GM12878 (cell line): ENCODE results near the gene ST6GALNAC3. TPM values are rescaled to one million over a fixed set of nuclear protein-coding genes. Genes with fewer than 3 reads are reported as not detected.
"Not testable (repeated sequence)": the region's sequence is repeated elsewhere in the genome, so short reads cannot be mapped to it uniquely, and the experiment has no call there.

Experiments used
- ATAC-seq: fragments of 200-7000 bp; cut with Tn5 transposase; 3 replicates; pipeline ENCODE4 v1.9.1; 2020; ENCODE audit warnings: mild to moderate bottlenecking, moderate library complexity
- BruUV-seq: library from RNA; stranded (reverse); fragments of 400-500 nt; replicated peaks from 2 replicates; lab custom pipeline; 2021; lab: Mats Ljungman, UMichigan
- CTCF ChIA-PET: fragments of 300-600 bp; sonication (Branson Sonifier 250); formaldehyde crosslinking; extraction: SDS; loops from one replicate; lab custom pipeline; 2021; ENCODE audit warnings: inconsistent platforms; lab: Yijun Ruan, JAX
- POLR2A ChIA-PET: fragments of 350-600 bp; formaldehyde crosslinking; extraction: SDS; loops from one replicate; lab custom pipeline; 2021; ENCODE audit warnings: inconsistent platforms; lab: Charles Lee
- RAD21 ChIA-PET: fragments of 300-600 bp; sonication (Branson Sonifier 250); formaldehyde crosslinking; loops from one replicate; lab custom pipeline; 2023; ENCODE audit warnings: antibody characterized with exemption; ENCODE audit not compliant: unreplicated experiment; lab: Charles Lee
- SMC1A ChIA-PET: fragments of 300-600 bp; sonication (Branson Sonifier 250); formaldehyde crosslinking; loops from one replicate; lab custom pipeline; 2023; ENCODE audit not compliant: unreplicated experiment, uncharacterized antibody; lab: Charles Lee
- DNase-seq: peaks from one replicate; pipeline ENCODE4 v3.0.0-alpha.2; 2011; ENCODE audit warnings: low read depth, low spot score
- FAIRE-seq: peaks from 3 replicates; lab custom pipeline; 2011; peaks lifted over from hg19 to GRCh38; lab: Jason Lieb, UNC
- H2AFZ ChIP-seq: 2 replicates; pipeline ENCODE4 v1.6.0; 2011; ENCODE audit warnings: low read depth, low read length, control low read depth; ENCODE audit not compliant: control insufficient read depth
- H3K27ac ChIP-seq: 2 replicates; pipeline ENCODE4 v1.5.1; 2011; ENCODE audit warnings: control low read depth; ENCODE audit not compliant: control insufficient read depth, insufficient read depth
- H3K27me3 ChIP-seq, 2 experiments: replicated peaks in 1 of 2; 2 replicates each; pipeline versions ENCODE4 v1.6.0 to v1.6.1; 2011; ENCODE audit warnings: low read length in 1 of 2; ENCODE audit not compliant: control insufficient read depth in 2 of 2, insufficient read depth in 2 of 2
- H3K36me3 ChIP-seq, 2 experiments: 2 replicates each; pipeline ENCODE4 v1.5.1; 2011; ENCODE audit warnings: low read length in 1 of 2; ENCODE audit not compliant: control insufficient read depth in 2 of 2, insufficient read depth in 2 of 2
- H3K4me1 ChIP-seq: 2 replicates; pipeline ENCODE4 v1.6.1; 2011; ENCODE audit warnings: mild to moderate bottlenecking, low read length, moderate library complexity, mixed read lengths; ENCODE audit not compliant: control insufficient read depth, insufficient read depth
- H3K4me2 ChIP-seq: 2 replicates; pipeline ENCODE4 v1.6.0; 2011; ENCODE audit warnings: control low read depth; ENCODE audit not compliant: control insufficient read depth, insufficient read depth
- H3K4me3 ChIP-seq: fragments of 200-600 bp; sonication (generic); 2 replicates; pipeline ENCODE4 v1.5.1; 2016
- H3K79me2 ChIP-seq: 2 replicates; pipeline ENCODE4 v1.6.0; 2011; ENCODE audit warnings: low read length; ENCODE audit not compliant: control insufficient read depth, insufficient read depth
- H3K9ac ChIP-seq: 2 replicates; pipeline ENCODE4 v1.8.0; 2011; ENCODE audit warnings: low read length, control low read depth, mixed read lengths; ENCODE audit not compliant: control insufficient read depth, insufficient read depth
- H3K9me3 ChIP-seq: replicated peaks from 3 replicates; pipeline ENCODE4 v1.5.1; 2011; ENCODE audit warnings: mild to moderate bottlenecking, low read length; ENCODE audit not compliant: control insufficient read depth, insufficient read depth
- H4K20me1 ChIP-seq: 2 replicates; pipeline ENCODE4 v1.6.0; 2011; ENCODE audit not compliant: control insufficient read depth, insufficient read depth
- GABPA ChIP-seq: IDR thresholded peaks from 2 replicates; pipeline ENCODE4 v1.6.1; 2014; ENCODE audit warnings: antibody characterized with exemption, low read depth, mild to moderate bottlenecking, inconsistent platforms
- RFX5 ChIP-seq: IDR thresholded peaks from 2 replicates; pipeline ENCODE4 v1.6.1; 2011; ENCODE audit warnings: low read depth, low read length, improper control_type of control experiment
- SREBF2 ChIP-seq: IDR thresholded peaks from 2 replicates; pipeline ENCODE4 v1.6.1; 2012; ENCODE audit warnings: mild to moderate bottlenecking, low read length
- SUPT20H ChIP-seq: IDR thresholded peaks from 2 replicates; pipeline ENCODE4 v1.6.1; 2011; ENCODE audit warnings: low read depth, mild to moderate bottlenecking, low read length, moderate library complexity, borderline replicate concordance; ENCODE audit not compliant: control insufficient read depth
- ZNF274 ChIP-seq: IDR thresholded peaks from one replicate; pipeline ENCODE4 v1.8.0; 2011; ENCODE audit not compliant: insufficient read length, insufficient read depth
- WGBS: methylation state at CpG from one replicate; pipeline ENCODE4 v1.1.6; 2016; ENCODE audit warnings: low lambda C conversion rate; ENCODE audit not compliant: insufficient replicate concordance, insufficient coverage; ENCODE audit errors: missing lambda C conversion rate; 5-methylcytosine and 5-hydroxymethylcytosine counted together
- in situ Hi-C: fragments of 300-500 bp; cut with MboI; formaldehyde crosslinking; loops from 9 replicates; pipeline ENCODE4 v1.14.3; 2018; ENCODE audit warnings: mixed read lengths
- intact Hi-C: fragments of 100-400 bp; cut with micrococcal nuclease; formaldehyde crosslinking; loops from one replicate; pipeline ENCODE4 v1.14.2; 2022; ENCODE audit not compliant: unreplicated experiment
- polyA plus RNA-seq, 11 experiments: library from polyadenylated mRNA; depleted of rRNA in 4 of 11; unstranded in 6 of 11; stranded (reverse) in 5 of 11; fragments of >200 nt; fragmentation: Nextera tagmentation in 4 of 11; fragmentation: Illumina TruSeq in 1 of 11; extraction: Ambion mirVana in 4 of 11; extraction: Trizol in 1 of 11; gene quantifications; 1 replicate in 1 of 11; 2 replicates in 10 of 11; pipeline versions ENCODE4 v1.2.1 to v1.2.3, GENCODE V29; 2011 to 2016; ENCODE audit warnings: inconsistent platforms in 2 of 11, missing spikeins in 2 of 11, low read depth in 1 of 11
- total RNA-seq, 4 experiments: library from RNA; depleted of rRNA in 3 of 4; stranded (reverse); fragments of >200 nt in 3 of 4; fragmentation: Illumina TruSeq in 1 of 4; extraction: Trizol in 1 of 4; gene quantifications; 2 replicates each; pipeline versions ENCODE4 v1.2.1 to v1.2.3, GENCODE V29; 2013 to 2021
- TF ChIP-seq, protein P1 (sequence below): IDR thresholded peaks from 2 replicates; pipeline ENCODE4 v1.6.1; 2012; ENCODE audit warnings: low read depth, low read length, improper control_type of control experiment
- TF ChIP-seq, protein P2 (sequence below): IDR thresholded peaks from 2 replicates; pipeline ENCODE4 v1.6.1; 2011; ENCODE audit warnings: borderline replicate concordance, low read depth, mild to moderate bottlenecking, moderate library complexity, mixed read lengths, low read length; ENCODE audit not compliant: insufficient read depth; ENCODE audit errors: extremely low read length
- TF ChIP-seq, protein P3 (sequence below): IDR thresholded peaks from 2 replicates; pipeline ENCODE4 v1.6.1; 2012; ENCODE audit warnings: low read depth, low read length, improper control_type of control experiment

Gene ST6GALNAC3
- total and polyA plus RNA-seq, 10 of the 15 experiments (the other 5 are each of a cell fraction or from before 2014, with no cell fraction given): 0.04 to 0.68 (median 0.18) TPM; not detected in 3

DNA sequence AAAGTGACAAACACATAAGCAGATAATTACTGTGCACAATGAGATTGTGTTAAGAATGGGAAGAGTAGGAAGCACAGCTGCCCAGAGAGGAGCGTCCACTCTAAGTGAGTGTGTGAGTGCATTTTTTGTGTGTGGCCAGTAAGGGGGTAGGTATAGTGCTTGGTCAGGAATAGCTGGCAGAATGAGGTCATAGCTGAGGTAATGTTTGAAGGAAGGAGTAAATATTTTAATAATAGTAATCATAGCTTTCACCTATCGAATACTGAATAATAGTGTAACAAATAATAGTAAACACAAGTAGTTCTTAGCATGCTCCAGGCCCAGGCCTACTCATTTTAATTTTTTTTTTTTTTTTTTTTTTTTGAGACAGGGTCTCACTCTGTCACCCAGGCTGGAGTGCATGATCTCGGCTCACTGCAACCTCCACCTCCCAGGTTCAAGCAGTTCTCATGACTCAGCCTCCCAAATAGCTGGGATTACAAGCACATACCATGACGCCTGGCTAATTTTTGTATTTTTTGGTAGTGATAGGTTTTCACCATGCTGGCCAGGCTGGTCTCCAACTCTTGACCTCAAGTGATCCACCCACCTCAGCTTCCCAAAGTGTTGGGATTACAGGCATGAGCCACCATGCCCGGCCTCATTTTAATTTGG, 49.0 kb downstream of the ST6GALNAC3 start:
- H3K27ac ChIP-seq, ATAC-seq, H3K4me3 ChIP-seq, DNase-seq, CTCF ChIA-PET, in situ Hi-C loops, H2AFZ ChIP-seq, H3K9ac ChIP-seq, H4K20me1 ChIP-seq, RAD21 ChIA-PET, H3K79me2 ChIP-seq, BruUV-seq, H3K4me1 ChIP-seq, H3K4me2 ChIP-seq, intact Hi-C loops, H3K27me3 ChIP-seq, FAIRE-seq, POLR2A ChIA-PET, SMC1A ChIA-PET, H3K36me3 ChIP-seq, H3K9me3 ChIP-seq: not testable (repeated sequence)
- WGBS: 34% methylated on average over 4 of the region's 5 CpGs

DNA sequence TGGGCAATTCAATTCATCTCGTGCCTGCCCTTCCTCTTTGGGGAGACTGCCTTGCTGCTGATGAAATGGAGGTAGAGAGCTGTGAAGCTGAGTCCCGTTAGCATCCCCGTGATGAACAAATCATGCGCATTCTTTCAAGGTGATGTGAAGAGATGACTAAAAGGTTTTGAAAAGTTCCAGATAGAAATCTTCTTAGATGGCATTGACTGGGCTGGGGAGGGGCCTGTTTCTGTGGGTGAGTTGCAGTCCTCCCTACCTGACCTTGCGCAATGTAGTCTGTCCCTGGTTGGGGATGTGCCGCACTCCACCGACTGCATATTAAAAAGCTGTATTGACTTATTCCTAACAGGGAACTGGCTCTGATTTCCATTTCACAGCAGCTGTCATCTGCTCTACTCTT, 49.6 kb downstream of the ST6GALNAC3 start:
- H3K27ac ChIP-seq: no peak overlapping the region
- in situ Hi-C loops: no loop called here
- POLR2A ChIA-PET: no interaction called here
- TF ChIP-seq, protein P1, sequence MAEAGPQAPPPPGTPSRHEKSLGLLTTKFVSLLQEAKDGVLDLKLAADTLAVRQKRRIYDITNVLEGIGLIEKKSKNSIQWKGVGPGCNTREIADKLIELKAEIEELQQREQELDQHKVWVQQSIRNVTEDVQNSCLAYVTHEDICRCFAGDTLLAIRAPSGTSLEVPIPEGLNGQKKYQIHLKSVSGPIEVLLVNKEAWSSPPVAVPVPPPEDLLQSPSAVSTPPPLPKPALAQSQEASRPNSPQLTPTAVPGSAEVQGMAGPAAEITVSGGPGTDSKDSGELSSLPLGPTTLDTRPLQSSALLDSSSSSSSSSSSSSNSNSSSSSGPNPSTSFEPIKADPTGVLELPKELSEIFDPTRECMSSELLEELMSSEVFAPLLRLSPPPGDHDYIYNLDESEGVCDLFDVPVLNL: no peak
- TF ChIP-seq SUPT20H (no peak), RFX5 (no peak), ZNF274 (no peak), SREBF2 (no peak), GABPA (no peak)
- TF ChIP-seq, protein P2, sequence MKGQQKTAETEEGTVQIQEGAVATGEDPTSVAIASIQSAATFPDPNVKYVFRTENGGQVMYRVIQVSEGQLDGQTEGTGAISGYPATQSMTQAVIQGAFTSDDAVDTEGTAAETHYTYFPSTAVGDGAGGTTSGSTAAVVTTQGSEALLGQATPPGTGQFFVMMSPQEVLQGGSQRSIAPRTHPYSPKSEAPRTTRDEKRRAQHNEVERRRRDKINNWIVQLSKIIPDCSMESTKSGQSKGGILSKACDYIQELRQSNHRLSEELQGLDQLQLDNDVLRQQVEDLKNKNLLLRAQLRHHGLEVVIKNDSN: no peak
- TF ChIP-seq, protein P3, sequence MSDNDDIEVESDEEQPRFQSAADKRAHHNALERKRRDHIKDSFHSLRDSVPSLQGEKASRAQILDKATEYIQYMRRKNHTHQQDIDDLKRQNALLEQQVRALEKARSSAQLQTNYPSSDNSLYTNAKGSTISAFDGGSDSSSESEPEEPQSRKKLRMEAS: no peak
- TF ChIP-seq, all 136 proteins: peak for 0
- DNase-seq: no peak
- ChIA-PET RAD21 (no interaction called here), SMC1A (interaction anchor here (1.3 kb wide), 1 partner anchor 12 kb away, joined by 4 read pairs; no protein-coding TSS in a partner anchor), CTCF (interaction anchor here (1.7 kb wide), 1 partner anchor 30 kb away, joined by 6 read pairs; no protein-coding TSS in a partner anchor)
- FAIRE-seq: no peak
- Histone ChIP-seq H3K4me2 (no peak overlapping the region), H3K9ac (no peak overlapping the region), H4K20me1 (no peaks in the 10 kb centered on the region), H3K27me3 (no peaks in the 10 kb centered on the region), H3K9me3 (no peaks in the 10 kb centered on the region), H2AFZ (no peak overlapping the region), H3K4me3 (no peak overlapping the region), H3K36me3 (no peaks in the 10 kb centered on the region), H3K79me2 (no peaks in the 10 kb centered on the region), H3K4me1 (no peaks in the 10 kb centered on the region)
- no TSS peak for BruUV-seq
- intact Hi-C loops: no loop called here
- WGBS: 71% methylated on average over 7 of the region's 7 CpGs
- no peak for ATAC-seq
